ENCODE data around the gene ADCY10. TPM values are rescaled to one million over a fixed set of nuclear protein-coding genes. Genes with fewer than 3 reads are reported as not detected.

ADCY10 gene
- total RNA-seq, 2 experiments from 2014 or later: 0.15 TPM; not detected in 1

DNA sequence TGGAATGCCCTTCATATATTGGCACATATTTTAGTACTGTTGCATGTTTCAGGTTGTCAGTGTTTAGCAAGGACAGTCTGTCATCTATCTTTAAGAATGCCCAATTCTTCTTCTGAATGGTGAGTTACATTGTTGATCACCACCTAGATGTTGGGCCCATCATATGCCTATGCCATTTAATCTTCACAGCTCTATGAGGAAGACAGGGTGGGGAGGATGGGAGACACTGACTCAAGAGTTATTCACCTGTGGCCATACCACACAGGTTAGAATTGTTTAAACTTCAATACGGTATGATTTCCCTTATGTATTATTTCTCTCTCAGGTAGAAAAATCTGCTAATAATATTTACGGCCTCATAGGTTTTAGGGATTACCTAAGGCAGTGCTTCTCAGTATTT is 147.4 kb downstream of the ADCY10 start:
- no peak overlapping the region for H3K4me3 ChIP-seq (ENCODE audit: low read depth, low read length, poor library complexity, severe bottlenecking)
- no peaks in the 10 kb centered on the region for H4K20me1 ChIP-seq (ENCODE audit: insufficient read depth, low read length)
- no peak overlapping the region for H2AFZ ChIP-seq (ENCODE audit: low read length)
- H3K9me2 ChIP-seq (ENCODE audit: insufficient read depth, low read length): no peaks in the 10 kb centered on the region
- no peaks in the 10 kb centered on the region for H3K9me3 ChIP-seq (ENCODE audit: low read length)
- BruUV-seq (replicated peaks): no TSS peak
- H3K79me2 ChIP-seq (ENCODE audit: insufficient read depth, low read depth, low read length): no peaks in the 10 kb centered on the region
- POLR2A ChIA-PET: no interaction called here
- H3K4me2 ChIP-seq (ENCODE audit: low read length): no peak overlapping the region
- H3K27ac ChIP-seq (ENCODE audit: low read depth, low read length, poor library complexity, severe bottlenecking): no peak overlapping the region
- H3K4me1 ChIP-seq (ENCODE audit: insufficient read depth, low read length, poor library complexity, severe bottlenecking): no peaks in the 10 kb centered on the region
- TF ChIP-seq EZH2phosphoT487 (IDR thresholded peaks at IDR 0.05; ENCODE audit: borderline replicate concordance, low read depth, low read length): no peak
- H3K36me3 ChIP-seq (ENCODE audit: insufficient read depth, low read length): peaks cover 51% of the 10 kb centered on the region
- no peak for DNase-seq (ENCODE audit: low spot score)
- CTCF ChIA-PET (ENCODE audit: unreplicated experiment): no interaction called here
- intact Hi-C loops (cut with micrococcal nuclease; ENCODE audit: unreplicated experiment): no loop called here

DNA sequence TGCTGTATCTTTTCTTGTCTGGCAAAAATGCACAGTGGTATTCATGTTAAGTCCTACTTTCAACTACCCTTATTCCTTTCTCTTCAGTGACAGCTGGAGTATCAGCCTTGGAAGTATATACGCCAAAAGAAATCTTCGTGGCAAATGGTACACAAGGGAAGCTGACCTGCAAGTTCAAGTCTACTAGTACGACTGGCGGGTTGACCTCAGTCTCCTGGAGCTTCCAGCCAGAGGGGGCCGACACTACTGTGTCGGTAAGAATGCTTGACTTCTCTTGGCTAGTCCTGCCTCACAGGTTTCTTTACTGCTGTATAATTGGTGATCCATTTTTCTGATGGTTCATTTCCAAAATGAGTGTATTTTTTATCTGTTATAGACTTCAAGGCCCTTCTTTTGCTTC is 148.4 kb downstream of the ADCY10 start:
- no peak overlapping the region for H2AFZ ChIP-seq (ENCODE audit: low read length)
- H3K4me1 ChIP-seq (ENCODE audit: insufficient read depth, low read length, poor library complexity, severe bottlenecking): no peaks in the 10 kb centered on the region
- no peaks in the 10 kb centered on the region for H3K9me3 ChIP-seq (ENCODE audit: low read length)
- no peak overlapping the region for H3K4me3 ChIP-seq (ENCODE audit: low read depth, low read length, poor library complexity, severe bottlenecking)
- H3K9me2 ChIP-seq (ENCODE audit: insufficient read depth, low read length): no peaks in the 10 kb centered on the region
- ChIA-PET POLR2A (no interaction called here), CTCF (ENCODE audit: unreplicated experiment) (no interaction called here)
- no peak overlapping the region for H3K4me2 ChIP-seq (ENCODE audit: low read length)
- H4K20me1 ChIP-seq (ENCODE audit: insufficient read depth, low read length): no peaks in the 10 kb centered on the region
- no peaks in the 10 kb centered on the region for H3K79me2 ChIP-seq (ENCODE audit: insufficient read depth, low read depth, low read length)
- no TSS peak for BruUV-seq (replicated peaks)
- no peak overlapping the region for H3K27ac ChIP-seq (ENCODE audit: low read depth, low read length, poor library complexity, severe bottlenecking)
- intact Hi-C loops (cut with micrococcal nuclease; ENCODE audit: unreplicated experiment): no loop called here
- peaks cover 47% of the 10 kb centered on the region for H3K36me3 ChIP-seq (ENCODE audit: insufficient read depth, low read length)
- DNase-seq (ENCODE audit: low spot score): no peak
- TF ChIP-seq EZH2phosphoT487 (IDR thresholded peaks at IDR 0.05; ENCODE audit: borderline replicate concordance, low read depth, low read length): no peak
- TF ChIP-seq, protein P1, sequence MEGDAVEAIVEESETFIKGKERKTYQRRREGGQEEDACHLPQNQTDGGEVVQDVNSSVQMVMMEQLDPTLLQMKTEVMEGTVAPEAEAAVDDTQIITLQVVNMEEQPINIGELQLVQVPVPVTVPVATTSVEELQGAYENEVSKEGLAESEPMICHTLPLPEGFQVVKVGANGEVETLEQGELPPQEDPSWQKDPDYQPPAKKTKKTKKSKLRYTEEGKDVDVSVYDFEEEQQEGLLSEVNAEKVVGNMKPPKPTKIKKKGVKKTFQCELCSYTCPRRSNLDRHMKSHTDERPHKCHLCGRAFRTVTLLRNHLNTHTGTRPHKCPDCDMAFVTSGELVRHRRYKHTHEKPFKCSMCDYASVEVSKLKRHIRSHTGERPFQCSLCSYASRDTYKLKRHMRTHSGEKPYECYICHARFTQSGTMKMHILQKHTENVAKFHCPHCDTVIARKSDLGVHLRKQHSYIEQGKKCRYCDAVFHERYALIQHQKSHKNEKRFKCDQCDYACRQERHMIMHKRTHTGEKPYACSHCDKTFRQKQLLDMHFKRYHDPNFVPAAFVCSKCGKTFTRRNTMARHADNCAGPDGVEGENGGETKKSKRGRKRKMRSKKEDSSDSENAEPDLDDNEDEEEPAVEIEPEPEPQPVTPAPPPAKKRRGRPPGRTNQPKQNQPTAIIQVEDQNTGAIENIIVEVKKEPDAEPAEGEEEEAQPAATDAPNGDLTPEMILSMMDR (conservative IDR thresholded peaks at IDR 0.05; ENCODE audit: low read length): no peak

DNA sequence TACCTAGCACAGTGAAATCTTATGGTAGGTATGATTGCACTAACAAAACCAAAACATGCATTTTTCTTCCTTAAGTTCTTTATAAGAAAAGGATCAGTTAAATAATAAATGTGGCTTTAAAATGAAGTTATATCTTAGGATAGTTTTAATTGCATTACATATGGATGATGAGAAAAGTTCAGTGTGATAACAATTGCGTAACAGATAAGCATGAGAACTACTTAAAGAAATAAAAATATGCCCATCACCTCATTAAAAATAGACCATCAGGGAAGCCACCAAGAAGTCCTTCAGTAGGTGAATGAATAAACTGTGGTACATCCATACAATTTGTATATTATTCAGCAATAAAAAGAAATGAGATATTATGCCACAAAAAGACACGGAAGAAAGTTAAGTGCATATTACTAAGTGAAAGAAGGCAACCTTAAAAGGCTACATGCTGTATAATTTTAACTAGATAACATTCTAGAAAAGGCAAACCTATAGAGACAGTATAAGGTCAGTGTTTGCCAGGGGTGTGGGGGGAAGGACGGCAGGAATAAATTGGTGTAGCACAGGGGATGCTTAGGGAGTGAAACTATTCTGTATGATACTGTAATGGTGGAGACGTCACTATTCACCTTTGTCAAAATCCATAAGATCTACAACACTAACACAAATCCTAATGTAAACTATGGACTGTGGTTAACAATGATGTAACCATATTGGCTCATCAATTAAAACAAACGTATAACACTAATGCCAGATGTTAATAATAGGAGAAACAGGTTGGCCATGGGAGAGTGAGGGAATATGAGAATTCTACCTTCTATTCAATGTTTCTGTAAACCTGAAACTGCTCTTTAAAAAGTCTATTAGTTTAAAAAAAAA is 149.2 kb downstream of the ADCY10 start:
- no peak for TF ChIP-seq EZH2phosphoT487 (IDR thresholded peaks at IDR 0.05; ENCODE audit: borderline replicate concordance, low read depth, low read length)
- TF ChIP-seq, protein P1 (conservative IDR thresholded peaks at IDR 0.05; ENCODE audit: low read length): no peak
- Histone ChIP-seq H3K9me3 (ENCODE audit: low read length) (no peaks in the 10 kb centered on the region), H3K4me2 (ENCODE audit: low read length) (no peak overlapping the region), H3K79me2 (ENCODE audit: insufficient read depth, low read depth, low read length) (no peaks in the 10 kb centered on the region), H3K27ac (ENCODE audit: low read depth, low read length, poor library complexity, severe bottlenecking) (no peak overlapping the region), H2AFZ (ENCODE audit: low read length) (no peak overlapping the region), H3K4me3 (ENCODE audit: low read depth, low read length, poor library complexity, severe bottlenecking) (no peak overlapping the region), H3K4me1 (ENCODE audit: insufficient read depth, low read length, poor library complexity, severe bottlenecking) (no peaks in the 10 kb centered on the region), H3K36me3 (ENCODE audit: insufficient read depth, low read length) (peaks cover 38% of the 10 kb centered on the region), H4K20me1 (ENCODE audit: insufficient read depth, low read length) (no peaks in the 10 kb centered on the region), H3K9me2 (ENCODE audit: insufficient read depth, low read length) (no peaks in the 10 kb centered on the region)
- intact Hi-C loops (cut with micrococcal nuclease; ENCODE audit: unreplicated experiment): no loop called here
- no TSS peak for BruUV-seq (replicated peaks)
- ChIA-PET POLR2A (no interaction called here), CTCF (ENCODE audit: unreplicated experiment) (no interaction called here)
- no peak for DNase-seq (ENCODE audit: low spot score)
